GM18951 (cell line): ENCODE data around the gene SWI5.

Experiments
- POLR2A ChIP-seq: IDR thresholded peaks from 4 replicates; pipeline ENCODE4 v1.6.1; 2011; ENCODE audit warnings: mild to moderate bottlenecking; ENCODE audit not compliant: insufficient read length, insufficient read depth; ENCODE audit errors: extremely low read depth
- in situ Hi-C: fragments of 300-500 bp; cut with MboI; formaldehyde crosslinking; loops from one replicate; pipeline ENCODE4 v1.12.0; 2022; ENCODE audit warnings: low sequenced_read_pairs, mixed read lengths, inconsistent platforms; ENCODE audit not compliant: unreplicated experiment

SWI5 gene

GRCh38 chr9:128296340-128297220 is 20.5 kb downstream of the SWI5 start:
- TF ChIP-seq POLR2A: no peak
- in situ Hi-C loops: no loop called here

GRCh38 chr9:128297221-128297773 is 21.2 kb downstream of the SWI5 start:
- no peak for TF ChIP-seq POLR2A
- in situ Hi-C loops: no loop called here

- in situ Hi-C loops: no loop called here
- no peak for TF ChIP-seq POLR2A
Observed at GRCh38 chr9:128298535-128299482, 22.7 kb downstream of the SWI5 start.

GRCh38 chr9:128304136-128304970 is 28.3 kb downstream of the SWI5 start:
- TF ChIP-seq POLR2A: no peak
- in situ Hi-C loops: no loop called here

- no peak for TF ChIP-seq POLR2A
Observed at GRCh38 chr9:128304971-128305288, 28.9 kb downstream of the SWI5 start.

GRCh38 chr9:128309551-128309950 is 33.5 kb downstream of the SWI5 start:
- in situ Hi-C loops: no loop called here
- TF ChIP-seq POLR2A: no peak

More at GRCh38 chr9:128304971-128305288, 28.9 kb downstream of the SWI5 start:
- in situ Hi-C loops: no loop called here

GRCh38 chr9:128310461-128310860 is 34.4 kb downstream of the SWI5 start:
- no peak for TF ChIP-seq POLR2A
- in situ Hi-C loops: no loop called here

- TF ChIP-seq POLR2A: no peak
- in situ Hi-C loops: no loop called here
Observed at GRCh38 chr9:128314697-128315096, 38.6 kb downstream of the SWI5 start.

- no peak for TF ChIP-seq POLR2A
- in situ Hi-C loops: no loop called here
Observed at GRCh38 chr9:128316421-128316820, 40.3 kb downstream of the SWI5 start.

GRCh38 chr9:128317629-128318028 is 41.6 kb downstream of the SWI5 start:
- TF ChIP-seq POLR2A: no peak
- in situ Hi-C loops: no loop called here

GRCh38 chr9:128321343-128321742 is 45.3 kb downstream of the SWI5 start:
- no peak for TF ChIP-seq POLR2A
- in situ Hi-C loops: no loop called here

GRCh38 chr9:128321879-128322403 is 45.9 kb downstream of the SWI5 start:
- no peak for TF ChIP-seq POLR2A
- in situ Hi-C loops: no loop called here
